Fibroblast of the aortic adventitia (primary cell): ENCODE measurements around the gene CDH12. TPM values are rescaled to one million over a fixed set of nuclear protein-coding genes. Genes with fewer than 3 reads are reported as not detected.
"Not testable (repeated sequence)": the region's sequence is repeated elsewhere in the genome, so short reads cannot be mapped to it uniquely, and the experiment has no call there.

Experiments
- DNase-seq: peaks from one replicate; pipeline ENCODE4 v3.0.0-alpha.2; 2010; ENCODE audit warnings: low read depth
- H3K4me3 ChIP-seq: 2 replicates; pipeline ENCODE4 v1.5.1; 2011; ENCODE audit warnings: low read depth, mild to moderate bottlenecking, control low read depth, low read length, moderate library complexity
- total RNA-seq: library from RNA; depleted of rRNA; stranded (reverse); fragments of >200 nt; gene quantifications from 2 replicates; pipeline ENCODE4 v1.2.3, GENCODE V29; 2012; ENCODE audit warnings: low replicate concordance
- TF ChIP-seq, protein P1 (sequence below): IDR thresholded peaks from 2 replicates; pipeline ENCODE4 v1.5.1; 2011; ENCODE audit warnings: mild to moderate bottlenecking, low read length, control low read depth, inconsistent platforms; ENCODE audit not compliant: insufficient read depth

The CDH12 gene
- total RNA-seq, 1 donor: 0.09 TPM

DNA sequence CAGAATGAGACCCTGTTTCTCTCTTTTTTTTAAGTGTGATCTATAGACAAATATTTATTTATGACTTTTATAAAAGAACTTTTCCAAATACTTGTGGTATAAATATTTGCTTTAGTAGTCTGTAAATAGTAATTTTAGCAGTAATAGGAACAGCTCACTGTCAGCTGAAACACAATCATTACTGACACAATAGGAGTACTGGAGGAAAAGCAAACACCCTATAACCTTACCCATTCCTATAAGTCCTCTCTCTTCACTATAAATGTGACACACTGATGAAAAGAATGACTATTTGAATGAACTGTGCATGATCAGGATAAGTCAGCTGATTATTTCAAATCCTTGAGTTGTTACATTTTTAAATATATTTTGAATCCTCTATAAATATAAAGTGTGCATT, 72.4 kb downstream of the CDH12 start:
- no peak for DNase-seq
- TF ChIP-seq, protein P1, sequence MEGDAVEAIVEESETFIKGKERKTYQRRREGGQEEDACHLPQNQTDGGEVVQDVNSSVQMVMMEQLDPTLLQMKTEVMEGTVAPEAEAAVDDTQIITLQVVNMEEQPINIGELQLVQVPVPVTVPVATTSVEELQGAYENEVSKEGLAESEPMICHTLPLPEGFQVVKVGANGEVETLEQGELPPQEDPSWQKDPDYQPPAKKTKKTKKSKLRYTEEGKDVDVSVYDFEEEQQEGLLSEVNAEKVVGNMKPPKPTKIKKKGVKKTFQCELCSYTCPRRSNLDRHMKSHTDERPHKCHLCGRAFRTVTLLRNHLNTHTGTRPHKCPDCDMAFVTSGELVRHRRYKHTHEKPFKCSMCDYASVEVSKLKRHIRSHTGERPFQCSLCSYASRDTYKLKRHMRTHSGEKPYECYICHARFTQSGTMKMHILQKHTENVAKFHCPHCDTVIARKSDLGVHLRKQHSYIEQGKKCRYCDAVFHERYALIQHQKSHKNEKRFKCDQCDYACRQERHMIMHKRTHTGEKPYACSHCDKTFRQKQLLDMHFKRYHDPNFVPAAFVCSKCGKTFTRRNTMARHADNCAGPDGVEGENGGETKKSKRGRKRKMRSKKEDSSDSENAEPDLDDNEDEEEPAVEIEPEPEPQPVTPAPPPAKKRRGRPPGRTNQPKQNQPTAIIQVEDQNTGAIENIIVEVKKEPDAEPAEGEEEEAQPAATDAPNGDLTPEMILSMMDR: no peak

DNA sequence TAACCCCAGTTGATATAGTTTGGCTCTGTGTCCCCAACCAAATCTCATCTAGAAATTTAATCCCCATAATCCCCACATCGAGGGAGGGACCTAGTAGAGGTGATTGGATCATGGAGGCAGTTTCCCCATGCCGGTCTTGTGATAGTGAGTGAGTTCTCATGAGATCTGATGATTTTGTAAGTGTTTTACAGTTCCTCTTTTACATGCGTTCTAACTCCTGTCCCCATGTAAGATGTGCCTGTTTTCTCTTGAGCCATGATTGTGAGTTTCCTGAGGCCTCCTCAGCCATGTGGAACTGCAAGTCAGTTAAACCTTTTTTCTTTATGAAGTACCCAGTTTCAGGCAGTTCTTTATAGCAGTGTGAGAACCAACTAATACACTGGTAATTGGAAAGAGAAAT, 73.6 kb downstream of the CDH12 start:
- DNase-seq: no peak
- TF ChIP-seq, protein P1: no peak
- H3K4me3 ChIP-seq: no peak overlapping the region

More for the DNA sequence above, 72.4 kb downstream of the CDH12 start:
- no peak overlapping the region for H3K4me3 ChIP-seq

DNA sequence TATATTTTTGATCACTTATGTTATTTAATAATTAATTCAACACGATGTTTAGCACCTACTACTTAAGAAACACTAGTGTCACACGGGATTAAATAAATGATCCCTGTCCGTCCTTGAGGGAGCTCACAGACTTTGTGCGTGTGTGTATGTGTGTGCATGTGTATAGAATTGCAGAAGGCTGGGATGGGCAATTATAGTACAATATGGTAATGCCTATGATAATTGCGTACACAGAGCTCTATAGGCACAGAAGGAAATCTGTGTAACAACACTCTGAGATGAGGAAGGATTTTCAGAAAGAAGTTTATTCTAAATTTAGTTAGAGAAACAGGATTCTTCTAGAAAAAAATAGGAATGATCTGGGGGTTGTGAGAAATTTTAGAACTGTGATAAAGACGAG, 76.9 kb downstream of the CDH12 start:
- no peak for DNase-seq
- TF ChIP-seq, protein P1: no peak
- H3K4me3 ChIP-seq: no peak overlapping the region

DNA sequence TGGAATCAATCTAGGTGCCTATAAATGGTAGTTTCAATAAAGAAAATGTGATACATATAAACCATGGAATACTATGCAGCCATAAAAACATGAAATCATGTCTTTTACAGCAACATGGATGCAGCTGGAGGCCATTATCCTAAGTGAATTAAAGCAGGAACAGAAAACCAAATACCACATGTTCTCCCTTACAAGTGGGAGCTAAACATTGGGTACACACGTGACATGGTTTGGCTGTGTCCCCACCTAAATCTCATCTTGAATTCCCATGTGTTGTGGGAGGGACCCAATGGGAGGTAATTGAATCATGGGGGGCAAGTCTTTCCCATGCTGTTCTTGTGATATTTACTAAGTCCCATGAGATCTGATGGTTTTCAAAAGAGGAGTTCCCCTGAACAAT, 78.9 kb downstream of the CDH12 start:
- H3K4me3 ChIP-seq, DNase-seq: not testable (repeated sequence)

DNA sequence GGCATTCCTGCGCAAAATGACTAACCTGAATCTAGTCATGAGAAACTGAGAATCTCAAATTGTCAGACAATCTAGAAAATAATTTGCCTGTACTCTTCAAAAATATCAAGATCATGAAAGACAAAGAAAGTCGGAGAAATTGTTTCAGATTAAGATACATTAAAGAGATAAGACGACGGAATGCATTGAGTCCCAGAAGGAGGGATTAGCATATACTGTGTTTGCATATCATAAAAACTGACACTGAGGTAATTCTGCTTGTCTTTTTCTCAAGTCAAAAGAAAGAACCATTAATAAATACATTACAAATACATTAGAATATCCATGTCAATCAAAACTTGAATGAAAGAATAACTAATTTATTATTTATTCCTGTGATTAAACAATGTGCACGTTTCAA, 88.4 kb downstream of the CDH12 start:
- TF ChIP-seq, protein P1: no peak
- no peak overlapping the region for H3K4me3 ChIP-seq
- DNase-seq: no peak

DNA sequence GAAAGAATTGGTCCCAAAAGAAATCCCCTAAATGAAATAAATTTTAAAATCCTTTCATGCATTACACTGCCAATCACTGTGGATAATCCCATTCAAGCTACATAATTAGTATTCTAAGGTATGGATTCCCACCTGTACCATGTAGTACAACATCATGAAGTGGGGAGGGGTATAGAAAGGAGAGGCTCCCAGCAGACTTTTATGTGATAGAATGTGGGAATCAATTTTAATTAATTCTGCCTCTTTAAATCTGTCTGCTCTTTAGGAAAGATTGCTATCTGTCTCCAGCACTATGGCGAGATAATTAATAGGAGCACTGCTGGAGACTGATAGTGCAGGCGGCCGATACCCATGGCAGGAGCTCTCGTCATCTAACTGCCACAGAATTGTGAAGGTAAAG, 95.4 kb downstream of the CDH12 start:
- no peak for DNase-seq
- H3K4me3 ChIP-seq: no peak overlapping the region
- TF ChIP-seq, protein P1: no peak

DNA sequence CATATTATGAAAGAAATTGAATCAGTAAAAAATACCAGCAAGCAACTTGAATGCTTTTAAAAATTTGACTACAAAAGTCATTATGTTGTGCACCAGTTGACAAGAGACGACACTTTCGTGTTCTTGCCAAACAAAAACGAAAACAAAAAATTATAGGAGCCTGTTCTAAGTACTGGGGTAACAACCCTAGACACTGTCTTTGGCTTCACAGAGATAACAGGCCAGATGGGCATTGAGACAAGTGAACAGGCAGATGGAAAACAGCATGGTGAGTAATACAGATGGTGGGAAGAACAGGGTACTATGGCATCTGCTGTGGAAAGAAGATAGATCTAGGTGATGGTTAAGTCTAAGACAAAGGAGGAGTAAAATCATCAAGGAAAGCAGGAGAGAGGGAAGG, 99.0 kb downstream of the CDH12 start:
- H3K4me3 ChIP-seq: no peak overlapping the region
- DNase-seq: no peak
- TF ChIP-seq, protein P1: no peak
